HG02938 (cell line): ENCODE results near the gene NRF1.

Source experiments
- ATAC-seq: cut with Tn5 transposase; IDR thresholded peaks from one replicate; pipeline ENCODE4 v1.9.1; 2021; ENCODE audit warnings: mild to moderate bottlenecking, moderate library complexity; ENCODE audit not compliant: unreplicated experiment

NRF1 gene

DNA sequence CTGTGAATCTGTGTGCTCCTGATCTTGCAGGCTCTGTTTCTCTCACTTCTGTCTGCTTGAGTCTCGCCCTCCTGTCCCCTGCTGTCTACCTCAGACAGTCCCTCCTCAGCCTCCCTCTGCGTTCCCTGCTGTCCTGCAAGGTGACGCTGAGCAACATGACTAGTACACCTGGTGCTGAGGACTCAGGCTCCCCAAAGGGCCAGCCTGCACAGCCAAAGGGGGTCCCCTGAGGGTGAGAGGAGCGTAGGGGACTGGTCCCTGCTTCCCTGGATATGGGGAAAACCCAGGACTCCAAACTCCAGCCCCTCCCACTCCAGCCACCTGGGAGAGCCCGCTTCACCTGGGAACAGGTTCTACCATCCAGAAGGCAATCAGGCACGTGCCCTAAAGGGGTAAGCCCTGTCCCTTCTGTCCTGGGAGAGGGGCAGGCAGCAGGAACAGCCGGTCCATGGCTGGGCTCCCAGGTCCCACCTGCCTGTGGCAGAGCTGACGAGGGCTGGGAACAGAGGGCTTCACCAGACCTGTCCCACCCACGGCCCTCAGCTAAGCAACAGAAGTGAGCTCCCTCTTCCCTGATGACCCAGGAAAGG lies 184.8 kb downstream of the NRF1 start:
- no peak for ATAC-seq

DNA sequence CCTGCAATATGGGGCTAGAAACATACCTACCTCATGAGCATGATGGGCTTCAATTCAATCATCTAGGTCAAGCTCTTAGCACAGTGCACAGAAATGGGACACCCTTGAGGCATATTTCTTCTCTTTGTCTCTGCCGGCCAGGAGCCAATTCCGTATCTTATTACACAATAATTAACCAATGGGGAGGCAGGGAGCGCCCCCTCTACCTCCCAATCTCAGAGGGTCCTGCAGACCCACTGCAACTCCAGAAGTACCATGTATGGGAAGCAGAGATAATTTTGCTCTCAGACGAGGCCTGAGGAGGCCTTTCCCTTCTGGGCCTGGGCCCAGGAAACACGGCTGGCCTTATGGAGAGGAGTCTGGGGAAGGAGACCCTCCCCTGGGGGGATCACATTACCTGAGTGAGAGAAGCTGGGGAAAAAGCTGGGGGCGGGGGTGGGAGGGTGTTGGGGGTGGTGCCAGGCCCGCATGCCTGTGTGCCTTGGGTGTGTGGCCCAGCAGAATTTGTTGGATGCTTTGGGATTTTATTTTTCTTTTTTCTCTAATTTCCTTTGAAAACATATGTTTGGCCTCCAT lies 185.8 kb downstream of the NRF1 start:
- ATAC-seq, result no peak

DNA sequence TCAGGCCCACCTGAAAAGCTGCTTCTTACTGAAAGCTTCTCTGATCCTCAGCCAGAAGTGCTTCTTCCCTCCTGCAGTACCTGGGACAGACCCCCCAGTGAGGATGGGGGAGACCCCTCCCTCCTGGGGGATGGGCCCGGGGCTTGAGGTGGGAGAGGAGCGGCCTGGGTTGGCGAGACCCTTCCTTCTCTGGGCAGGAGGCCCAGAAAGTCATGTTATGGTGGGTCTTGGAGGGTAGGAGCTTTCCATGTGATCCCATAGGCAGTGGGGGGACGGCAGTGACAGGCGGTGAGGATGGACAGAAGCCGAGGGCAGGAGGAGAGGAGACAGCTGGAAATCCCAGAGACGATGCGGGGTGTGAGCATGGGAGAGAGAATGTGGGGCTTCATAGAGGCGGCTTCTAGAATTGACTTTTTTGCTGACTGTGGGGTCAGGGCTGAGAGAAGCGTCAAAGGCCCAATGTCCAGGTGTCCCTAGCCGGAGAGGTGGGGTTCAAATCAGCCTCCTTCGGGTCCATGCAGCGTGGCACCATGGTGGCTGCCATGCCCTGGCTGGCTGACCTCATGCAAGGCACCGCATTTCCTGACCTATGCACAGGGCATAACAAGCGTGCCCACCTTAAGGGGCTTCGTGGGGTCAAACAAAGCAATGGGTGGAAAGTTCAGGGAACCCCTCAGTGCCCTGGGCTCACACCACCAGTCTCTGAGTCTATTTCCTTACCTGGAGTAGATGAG lies 187.3 kb downstream of the NRF1 start:
- ATAC-seq, result no peak

DNA sequence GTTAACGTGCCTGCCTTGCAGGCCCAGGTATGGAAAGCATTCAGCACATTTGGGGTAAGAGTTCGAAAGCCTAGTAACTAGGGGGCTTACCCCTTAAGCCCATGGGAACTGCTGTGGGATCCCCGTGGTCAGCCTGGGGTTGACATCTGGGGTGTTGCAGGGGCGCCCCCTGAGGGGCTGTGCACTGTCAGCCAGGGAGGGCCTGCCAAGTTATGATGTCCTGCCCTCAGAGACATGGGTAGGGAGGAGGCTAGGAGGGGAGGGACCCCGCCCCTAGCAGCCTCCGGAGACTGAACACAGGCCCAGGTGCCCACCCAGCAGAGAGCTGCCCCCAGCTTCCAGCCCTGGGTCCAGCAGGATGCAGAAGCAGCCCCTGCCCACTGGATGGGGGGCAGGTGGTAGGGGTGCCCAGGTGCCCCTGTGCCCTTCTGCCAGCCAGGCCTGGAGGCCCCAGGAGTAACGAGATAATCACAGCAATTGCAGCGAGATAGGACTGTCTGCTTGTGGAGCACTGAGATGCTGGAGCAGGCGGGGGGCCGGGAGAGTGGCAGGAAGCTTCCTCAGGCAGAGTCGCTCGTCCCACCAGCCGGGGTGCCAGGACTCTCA lies 187.9 kb downstream of the NRF1 start:
- ATAC-seq, result no peak

DNA sequence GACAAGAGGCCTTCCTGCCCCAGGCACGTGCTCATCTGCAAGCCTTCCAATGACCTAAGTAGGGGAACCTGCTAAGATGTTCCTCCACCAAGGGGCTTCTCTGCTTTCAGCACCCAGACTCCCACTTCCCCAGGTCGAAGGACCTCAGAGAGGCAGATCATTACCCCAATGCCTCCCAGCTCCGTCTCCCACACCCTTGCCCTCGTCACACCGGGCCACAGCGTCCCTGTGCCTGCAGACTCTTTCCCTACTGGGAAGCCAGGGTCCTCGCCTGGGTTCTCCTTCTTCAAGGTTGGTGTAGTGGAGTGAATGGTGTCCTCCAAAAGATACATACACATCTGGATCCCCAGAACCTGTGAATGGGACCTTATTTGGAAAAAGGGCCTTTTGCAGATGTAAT lies 189.4 kb downstream of the NRF1 start:
- ATAC-seq, result no peak

DNA sequence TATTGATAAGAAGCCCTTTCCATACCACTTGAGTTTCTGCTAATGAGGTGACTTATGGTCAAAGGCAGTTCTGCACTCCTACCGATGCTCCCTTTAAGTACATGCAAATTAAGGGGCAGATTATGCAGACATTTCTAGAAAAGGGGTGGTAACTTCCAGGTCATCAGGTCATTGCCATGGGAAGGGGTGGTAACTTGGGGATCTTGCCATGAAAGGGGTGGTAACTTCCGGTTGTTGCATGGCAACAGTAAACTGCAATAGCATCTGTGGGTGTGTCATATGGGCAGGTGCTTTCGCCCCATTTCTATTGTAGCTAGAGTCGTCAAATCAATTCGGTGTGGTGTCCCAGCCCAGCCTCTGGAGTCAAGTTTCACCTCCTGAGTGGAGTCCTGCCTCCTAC lies 190.4 kb downstream of the NRF1 start:
- no peak for ATAC-seq

DNA sequence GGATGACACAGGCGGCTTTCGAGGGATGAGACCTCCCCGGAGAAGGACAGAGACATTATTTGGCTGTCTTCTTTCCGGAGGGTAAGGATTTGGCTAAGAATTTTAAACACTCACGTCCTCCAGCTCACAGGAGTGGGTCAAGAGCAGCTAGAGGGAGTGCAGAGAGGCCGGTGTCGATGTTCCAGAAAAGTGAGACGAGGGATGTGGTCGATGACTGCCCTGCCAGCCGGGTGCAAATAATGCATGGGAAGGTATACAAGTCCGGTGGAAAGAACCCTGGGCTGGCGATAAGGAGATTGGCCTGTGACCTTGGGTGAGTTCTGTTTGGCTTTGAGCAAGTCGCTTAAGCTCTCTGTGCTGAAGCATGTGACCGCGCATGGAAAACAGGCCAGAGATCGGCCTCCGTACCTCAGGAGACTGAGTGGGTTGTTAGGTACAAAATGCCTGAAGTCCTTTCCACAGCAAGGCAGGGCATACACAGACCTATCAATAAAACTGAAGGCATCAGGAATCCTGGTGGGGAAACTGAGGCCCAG lies 192.1 kb downstream of the NRF1 start:
- no peak for ATAC-seq

DNA sequence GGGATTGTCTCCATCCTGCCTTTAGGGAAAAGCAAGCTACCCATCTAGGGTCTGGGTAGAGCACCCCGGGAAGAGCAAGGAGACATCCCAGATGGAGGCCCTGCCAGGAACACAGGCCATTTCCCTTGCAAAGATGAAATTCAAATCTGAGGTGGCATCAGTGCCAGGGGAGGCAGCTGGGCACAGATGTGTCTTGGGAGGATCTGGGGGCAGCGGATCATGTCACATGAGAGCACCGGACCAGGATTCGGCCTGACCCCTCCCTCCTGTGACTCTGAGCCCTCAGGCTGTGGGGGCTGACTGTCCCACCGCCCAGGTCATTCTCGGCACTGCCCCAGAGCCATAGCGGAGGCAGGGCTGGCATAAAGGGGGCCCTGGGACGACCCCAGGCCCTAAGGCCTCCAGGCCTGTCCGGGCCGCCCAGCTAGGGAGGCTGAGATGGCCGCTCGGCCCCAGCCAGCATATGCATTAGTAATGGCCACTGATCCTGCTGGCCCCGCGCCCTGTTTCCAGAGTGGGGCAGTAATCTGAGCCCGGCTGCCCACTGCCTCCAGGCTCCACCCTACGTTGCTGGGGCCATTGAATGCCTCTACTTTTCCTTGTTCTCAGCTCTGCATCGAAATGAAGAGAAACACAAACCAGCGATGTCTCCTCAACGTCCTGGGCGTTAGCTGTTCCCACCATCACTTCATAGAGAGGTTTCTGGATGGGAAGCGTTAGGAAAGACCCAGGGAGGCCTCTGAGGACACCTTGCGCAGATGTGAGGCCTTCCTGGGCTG lies 192.8 kb downstream of the NRF1 start:
- ATAC-seq, result no peak

DNA sequence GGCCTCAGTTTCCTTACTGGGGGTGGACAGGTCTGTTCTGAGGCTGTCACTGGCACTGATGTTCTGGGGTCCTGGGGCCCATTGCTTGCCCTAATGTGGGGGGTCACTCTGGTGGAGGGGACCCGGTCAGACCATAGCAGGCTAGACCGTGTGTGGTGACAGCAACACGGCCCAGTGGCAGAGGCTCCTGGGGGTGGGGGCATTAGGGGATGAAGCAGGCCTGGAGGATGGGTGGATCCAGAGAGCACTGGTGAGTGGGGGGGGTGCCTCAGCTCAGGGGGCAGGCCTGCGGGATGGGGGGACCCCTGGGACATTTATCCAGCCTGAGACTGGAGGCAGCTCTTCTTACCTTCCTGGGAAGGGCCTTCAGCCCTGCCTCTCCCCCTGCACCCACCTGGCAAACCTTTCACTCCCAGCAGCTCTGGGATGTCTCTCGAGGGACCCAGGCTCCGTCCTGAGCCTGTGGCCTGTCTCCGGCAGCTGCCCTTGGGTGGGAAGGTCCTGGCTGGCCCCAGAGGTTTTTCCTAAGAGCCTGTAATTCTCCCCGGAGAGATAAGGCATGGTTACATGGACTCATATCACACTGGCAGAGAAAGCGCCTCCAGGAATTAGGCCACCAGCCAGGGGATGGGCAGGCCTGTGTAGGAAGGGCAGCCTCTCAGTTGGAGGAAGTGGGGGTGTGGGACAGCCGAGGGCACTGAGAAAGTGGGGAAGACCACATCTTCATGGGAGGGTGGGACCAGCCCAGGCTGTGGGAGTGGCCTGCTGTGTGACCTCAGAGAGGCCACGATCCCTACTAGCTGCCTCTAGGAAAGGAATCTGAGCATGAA lies 193.6 kb downstream of the NRF1 start:
- ATAC-seq, result no peak
